GM13976 (cell line): ENCODE data around the gene PTPRJ.

Source experiments
- DNase-seq: peaks from one replicate; pipeline ENCODE4 v3.0.0; 2012; ENCODE audit warnings: low spot score
- CTCF ChIP-seq: IDR thresholded peaks from 2 replicates; pipeline ENCODE4 v1.5.1; 2012; ENCODE audit warnings: borderline replicate concordance, mild to moderate bottlenecking; ENCODE audit not compliant: insufficient read depth; ENCODE audit errors: extremely low read depth, missing control alignments, control extremely low read depth
- in situ Hi-C: fragments of 300-500 bp; cut with MboI; formaldehyde crosslinking; loops from one replicate; pipeline ENCODE4 v1.12.0; 2022; ENCODE audit warnings: low sequenced_read_pairs, mixed read lengths, inconsistent platforms; ENCODE audit not compliant: unreplicated experiment

PTPRJ gene

GRCh38 chr11:48123934-48124755 is 143.8 kb downstream of the PTPRJ start:
- no peak for DNase-seq
- TF ChIP-seq CTCF = no peak
- in situ Hi-C loops = no loop called here

DNA sequence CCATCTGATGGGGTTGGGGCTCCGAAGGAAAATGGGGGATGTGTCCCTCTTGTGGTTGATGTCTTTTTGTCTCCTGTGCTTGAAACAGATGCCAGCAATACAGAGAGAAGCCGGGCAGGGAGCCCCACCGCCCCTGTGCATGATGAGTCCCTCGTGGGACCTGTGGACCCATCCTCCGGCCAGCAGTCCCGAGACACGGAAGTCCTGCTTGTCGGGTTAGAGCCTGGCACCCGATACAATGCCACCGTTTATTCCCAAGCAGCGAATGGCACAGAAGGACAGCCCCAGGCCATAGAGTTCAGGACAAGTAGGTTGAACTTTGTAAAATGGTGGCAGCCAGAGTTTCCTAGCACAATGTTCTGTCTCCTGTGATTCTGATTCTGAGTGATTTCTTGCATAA is 144.5 kb downstream of the PTPRJ start:
- TF ChIP-seq CTCF = no peak
- in situ Hi-C loops = no loop called here
- DNase-seq = no peak

DNA sequence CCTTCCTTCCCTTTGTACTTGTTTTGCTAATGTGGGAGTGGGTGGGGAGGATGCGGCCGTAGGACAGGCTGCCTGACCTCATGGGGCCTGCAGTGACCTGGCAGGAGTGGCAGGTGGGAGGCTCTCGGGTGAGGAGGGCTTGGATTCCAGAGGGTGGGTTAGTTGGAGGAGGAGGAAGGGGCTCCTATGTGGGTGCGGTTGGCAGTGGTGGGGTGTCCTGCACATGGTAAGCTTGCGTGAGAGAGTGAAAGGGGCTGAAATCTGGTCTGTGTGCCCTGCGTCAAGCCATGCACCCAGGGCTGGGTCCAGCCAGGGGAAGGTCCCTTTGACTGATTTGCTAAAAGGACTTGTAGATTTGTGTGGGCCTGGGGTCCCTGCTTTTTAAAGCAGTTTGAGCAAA is 145.5 kb downstream of the PTPRJ start:
- in situ Hi-C loops = no loop called here
- no peak for TF ChIP-seq CTCF
- no peak for DNase-seq

DNA sequence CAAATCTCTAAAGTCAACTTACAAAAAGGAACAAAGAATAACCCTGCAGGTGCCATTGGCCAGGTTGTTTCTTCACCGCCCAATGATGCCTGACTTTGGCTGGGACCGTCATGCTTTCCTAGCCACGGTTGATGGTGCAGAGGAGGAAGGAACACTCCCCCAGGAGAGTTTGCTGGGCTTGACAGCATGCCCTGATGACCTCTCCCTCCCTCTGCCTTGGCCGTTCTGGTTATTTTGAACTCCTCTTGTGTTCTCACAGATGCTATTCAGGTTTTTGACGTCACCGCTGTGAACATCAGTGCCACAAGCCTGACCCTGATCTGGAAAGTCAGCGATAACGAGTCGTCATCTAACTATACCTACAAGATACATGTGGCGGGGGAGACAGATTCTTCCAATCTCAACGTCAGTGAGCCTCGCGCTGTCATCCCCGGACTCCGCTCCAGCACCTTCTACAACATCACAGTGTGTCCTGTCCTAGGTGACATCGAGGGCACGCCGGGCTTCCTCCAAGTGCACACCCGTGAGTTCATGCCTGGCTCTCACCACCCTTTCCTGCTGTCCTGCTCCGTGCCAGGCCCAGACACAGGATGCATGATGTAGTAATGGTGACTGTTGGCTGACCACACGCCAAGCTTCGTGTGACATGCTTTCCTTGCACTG is 147.3 kb downstream of the PTPRJ start:
- DNase-seq = no peak
- no peak for TF ChIP-seq CTCF
- in situ Hi-C loops = no loop called here

DNA sequence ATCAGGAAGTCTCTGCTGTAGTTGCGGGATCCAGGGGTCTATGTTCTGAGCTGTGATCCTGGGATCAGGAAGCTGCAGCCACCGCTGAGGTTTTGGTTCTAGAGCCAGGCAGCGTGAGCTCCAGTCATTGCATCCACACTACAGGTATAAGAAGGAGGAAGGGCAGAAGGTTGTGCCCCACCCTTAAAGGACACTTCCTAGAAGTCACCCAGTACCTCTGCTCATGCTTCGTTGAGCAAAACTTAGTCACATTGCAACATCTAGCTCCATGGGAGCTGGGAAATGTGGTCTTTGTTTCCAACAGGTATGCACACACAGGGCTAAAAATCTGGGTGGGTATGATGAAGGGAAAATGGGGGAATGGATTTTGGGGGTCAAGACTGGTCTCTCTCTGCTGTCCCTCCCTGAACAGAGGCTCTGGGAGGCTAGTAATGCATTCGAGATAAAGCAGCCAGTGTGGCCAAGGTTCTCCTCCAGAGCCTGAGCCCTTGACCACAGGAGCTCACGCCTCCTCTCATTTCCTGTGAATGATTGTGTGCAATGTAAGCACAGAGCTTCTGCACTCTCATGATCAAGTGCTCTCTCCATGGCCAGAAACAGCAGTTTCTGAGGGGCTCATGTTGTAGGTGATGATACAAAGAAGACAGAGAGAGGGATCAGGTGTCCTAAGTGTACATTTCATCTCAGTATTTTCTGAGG is 149.5 kb downstream of the PTPRJ start:
- in situ Hi-C loops = no loop called here
- no peak for DNase-seq
- TF ChIP-seq CTCF = no peak

- in situ Hi-C loops = no loop called here
- no peak for DNase-seq
- no peak for TF ChIP-seq CTCF
Measured at GRCh38 chr11:48134221-48134922, 154.0 kb downstream of the PTPRJ start.
